ENCODE results near the gene MCIDAS. TPM values are rescaled to one million over a fixed set of nuclear protein-coding genes. Genes with fewer than 3 reads are reported as not detected.

The MCIDAS gene
- total RNA-seq, 5 donors from 2014 or later (not counting 1 experiment from before 2014, with no cell fraction given): not detected

GRCh38 chr5:55172937-55173686, 54.0 kb downstream of the MCIDAS start, which contains the start of gene CDC20B:
Gene CDC20B, minus strand, starts transcription at chr5:55173177. Its CDS starts 177 bp downstream, at chr5:55173000.
- Histone ChIP-seq H3K9me3 (no peaks in the 10 kb centered on the region), H3K36me3 (ENCODE audit: control insufficient read depth in 2 of 2, extremely low read depth in 1 of 2, insufficient read depth in 1 of 2, low read length in 1 of 2) (no peaks in the 10 kb centered on the region), H3K4me1 (ENCODE audit: control insufficient read depth in 1 of 2, extremely low read depth in 1 of 2, insufficient read depth in 2 of 2, low read length in 2 of 2) (peaks cover 18 to 30% of the 10 kb centered on the region in 2 experiments), H3K27me3 (replicated peaks in 1 of 2; ENCODE audit: control insufficient read depth in 2 of 2, extremely low read depth in 1 of 2, insufficient read depth in 2 of 2, low read length in 1 of 2) (peaks cover 24 to 43% of the 10 kb centered on the region in 2 experiments), H3K4me3 (ENCODE audit: control insufficient read depth in 1 of 2, extremely low read depth in 1 of 2, low read length in 1 of 2) (peak within 1 kb of the TSS; percentile 53 to 88), H3K27ac (ENCODE audit: low read length) (no peak within 1 kb of the TSS)
- ChIA-PET POLR2A (interaction anchor here in 1 of 2 donors (0.5 kb wide), 1 partner anchor 112 kb away, joined by 3 read pairs; no protein-coding TSS in a partner anchor), CTCF (interaction anchor here (0.6 to 1.4 kb wide), 8 partner anchors 12 to 713 kb away, joined by 3 to 9 read pairs (median 5); partner anchors contain the start of genes DHX29 (in 1 of the 2), GPX8 (in 1 of the 2) and MTREX (in 1 of the 2))
- Mint-ChIP-seq H3K27ac (no peak within 1 kb of the TSS), H3K4me3 (peak within 1 kb of the TSS; percentile 68 to 85 (median 75)), H3K36me3 (no peaks in the 10 kb centered on the region), H3K9me3 (no peaks in the 10 kb centered on the region), H3K27me3 (peaks cover 53 to 69% of the 10 kb centered on the region in 2 donors), H3K4me1 (peaks cover 35 to 39% (median 37%) of the 10 kb centered on the region in 3 donors)
- DNase-seq: peak; percentile 21 to 89 (median 61)
- ATAC-seq (replicated peaks in 1 of 4): peak; percentile 73 to 85 (median 78)
- WGBS (ENCODE audit: insufficient coverage): under 1% methylated on average over 57 of the region's 69 CpGs

- Histone ChIP-seq H3K4me3 (ENCODE audit: control insufficient read depth in 1 of 2, extremely low read depth in 1 of 2, low read length in 1 of 2) (peak overlapping the region; percentile 53 to 88), H3K4me1 (ENCODE audit: control insufficient read depth in 1 of 2, extremely low read depth in 1 of 2, insufficient read depth in 2 of 2, low read length in 2 of 2) (peaks cover 18 to 30% of the 10 kb centered on the region in 2 experiments), H3K9me3 (no peaks in the 10 kb centered on the region), H3K27me3 (replicated peaks in 1 of 2; ENCODE audit: control insufficient read depth in 2 of 2, extremely low read depth in 1 of 2, insufficient read depth in 2 of 2, low read length in 1 of 2) (peaks cover 20 to 42% of the 10 kb centered on the region in 2 experiments), H3K27ac (ENCODE audit: low read length) (no peak overlapping the region), H3K36me3 (ENCODE audit: control insufficient read depth in 2 of 2, extremely low read depth in 1 of 2, insufficient read depth in 1 of 2, low read length in 1 of 2) (no peaks in the 10 kb centered on the region)
- 0% methylated on average over 3 of the region's 15 CpGs for WGBS (ENCODE audit: insufficient coverage)
- ChIA-PET POLR2A (no interaction called here), CTCF (interaction anchor here (0.6 to 1.9 kb wide), 16 partner anchors 10 to 1612 kb away, joined by 3 to 11 read pairs (median 4); partner anchors contain the start of genes DHX29 (in 2 of the 2), GPX8 (in 2 of the 2) and MTREX (in 2 of the 2))
- H3K27me3 Mint-ChIP-seq: peaks cover 52 to 70% of the 10 kb centered on the region in 2 donors
- peaks cover 35 to 38% (median 36%) of the 10 kb centered on the region in 3 donors for H3K4me1 Mint-ChIP-seq
- DNase-seq (peak; percentile 13 to 91 (median 52)), ATAC-seq (replicated peaks in 1 of 4) (peak; percentile 58 to 76 (median 72))
- H3K27ac Mint-ChIP-seq: no peak overlapping the region
- H3K4me3 Mint-ChIP-seq: peak overlapping the region; percentile 68 to 80 (median 75)
- H3K36me3 Mint-ChIP-seq: no peaks in the 10 kb centered on the region
- H3K9me3 Mint-ChIP-seq: no peaks in the 10 kb centered on the region
These were observed 54.8 kb downstream of the MCIDAS start for GRCh38 chr5:55172051-55172899.

DNA sequence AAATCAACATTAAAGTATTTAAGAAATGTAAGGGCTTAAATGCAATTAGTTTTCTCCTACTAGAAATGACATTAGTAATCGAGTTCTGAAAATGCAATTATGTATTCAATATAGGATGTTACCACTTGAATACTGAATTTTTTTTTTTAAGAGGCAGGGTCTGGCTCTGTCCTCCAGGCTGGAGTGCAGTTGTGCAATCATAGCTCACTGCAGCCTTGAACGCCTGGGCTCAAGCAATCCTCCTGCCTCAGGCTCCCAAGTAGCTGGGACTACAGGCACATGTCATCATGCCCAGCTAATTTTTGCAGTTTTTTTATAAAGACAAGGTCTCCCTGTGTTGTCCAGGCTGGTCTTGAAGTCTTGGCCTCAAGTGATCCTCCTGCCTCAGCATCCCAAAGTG, 55.6 kb downstream of the MCIDAS start:
- no peak overlapping the region for H3K27ac Mint-ChIP-seq
- no peak overlapping the region for H3K4me3 ChIP-seq (ENCODE audit: control insufficient read depth in 1 of 2, extremely low read depth in 1 of 2, low read length in 1 of 2)
- peaks cover 49 to 69% of the 10 kb centered on the region in 2 donors for H3K27me3 Mint-ChIP-seq
- peaks cover 13 to 38% of the 10 kb centered on the region in 2 experiments for H3K27me3 ChIP-seq (replicated peaks in 1 of 2; ENCODE audit: control insufficient read depth in 2 of 2, extremely low read depth in 1 of 2, insufficient read depth in 2 of 2, low read length in 1 of 2)
- no peaks in the 10 kb centered on the region for H3K9me3 ChIP-seq
- H3K27ac ChIP-seq (ENCODE audit: low read length): no peak overlapping the region
- no peak for ATAC-seq (replicated peaks in 1 of 4)
- CTCF ChIA-PET: interaction anchor here (0.6 to 1.9 kb wide), 10 partner anchors 9 to 520 kb away, joined by 3 to 11 read pairs (median 3); partner anchors contain the start of genes DHX29 (in 2 of the 2), MTREX (in 2 of the 2) and GPX8 (in 1 of the 2)
- POLR2A ChIA-PET: interaction anchor here in 1 of 2 donors (0.9 kb wide), 1 partner anchor 366 kb away, joined by 4 read pairs; no protein-coding TSS in a partner anchor
- no peaks in the 10 kb centered on the region for H3K9me3 Mint-ChIP-seq
- peaks cover 29 to 30% (median 30%) of the 10 kb centered on the region in 3 donors for H3K4me1 Mint-ChIP-seq
- 25% methylated on average over 1 of the region's 2 CpGs for WGBS (ENCODE audit: insufficient coverage)
- H3K4me3 Mint-ChIP-seq: peak overlapping the region in 1 of 3 donors; percentile 68
- no peaks in the 10 kb centered on the region for H3K36me3 Mint-ChIP-seq
- peaks cover 15 to 27% of the 10 kb centered on the region in 2 experiments for H3K4me1 ChIP-seq (ENCODE audit: control insufficient read depth in 1 of 2, extremely low read depth in 1 of 2, insufficient read depth in 2 of 2, low read length in 2 of 2)
- H3K36me3 ChIP-seq (ENCODE audit: control insufficient read depth in 2 of 2, extremely low read depth in 1 of 2, insufficient read depth in 1 of 2, low read length in 1 of 2): no peaks in the 10 kb centered on the region
- no peak for DNase-seq

Other genes starting within 250 kb of the MCIDAS start
- under 1 TPM in 3 of 5 donors, not detected in 2; 0.40 to 0.63 (median 0.43) TPM for gene ESM1, start 241.7 kb downstream of the MCIDAS start, total RNA-seq
- 10 to 100 TPM in 4 of 5 donors, 1 to 10 TPM in 1; 5.4 to 38.8 (median 31.0) TPM for gene GZMK, start 203.1 kb downstream of the MCIDAS start, total RNA-seq
- gene GZMA, start 124.7 kb downstream of the MCIDAS start, total RNA-seq: 10 to 100 TPM in 4 of 5 donors, 1 to 10 TPM in 1; 9.9 to 86.0 (median 37.2) TPM
- under 1 TPM in 1 of 5 donors, not detected in 4; 0.20 TPM for gene GPX8, start 67.1 kb downstream of the MCIDAS start, total RNA-seq
- gene CDC20B, start 54.1 kb downstream of the MCIDAS start, total RNA-seq: not detected
- under 1 TPM in 1 of 5 donors, not detected in 4; 0.20 TPM for gene CCNO, start 6.3 kb upstream of the MCIDAS start, total RNA-seq
- gene DHX29, start 80.4 kb upstream of the MCIDAS start, total RNA-seq: 10 to 100 TPM; 12.4 to 19.2 (median 15.4) TPM
- gene MTREX, start 80.7 kb upstream of the MCIDAS start, total RNA-seq: 10 to 100 TPM; 60.2 to 75.1 (median 62.0) TPM